ENCODE measurements around the gene ATP5F1E.
"Not testable (repeated sequence)": the region's sequence is repeated elsewhere in the genome, so short reads cannot be mapped to it uniquely, and the experiment has no call there.

Gene ATP5F1E

DNA sequence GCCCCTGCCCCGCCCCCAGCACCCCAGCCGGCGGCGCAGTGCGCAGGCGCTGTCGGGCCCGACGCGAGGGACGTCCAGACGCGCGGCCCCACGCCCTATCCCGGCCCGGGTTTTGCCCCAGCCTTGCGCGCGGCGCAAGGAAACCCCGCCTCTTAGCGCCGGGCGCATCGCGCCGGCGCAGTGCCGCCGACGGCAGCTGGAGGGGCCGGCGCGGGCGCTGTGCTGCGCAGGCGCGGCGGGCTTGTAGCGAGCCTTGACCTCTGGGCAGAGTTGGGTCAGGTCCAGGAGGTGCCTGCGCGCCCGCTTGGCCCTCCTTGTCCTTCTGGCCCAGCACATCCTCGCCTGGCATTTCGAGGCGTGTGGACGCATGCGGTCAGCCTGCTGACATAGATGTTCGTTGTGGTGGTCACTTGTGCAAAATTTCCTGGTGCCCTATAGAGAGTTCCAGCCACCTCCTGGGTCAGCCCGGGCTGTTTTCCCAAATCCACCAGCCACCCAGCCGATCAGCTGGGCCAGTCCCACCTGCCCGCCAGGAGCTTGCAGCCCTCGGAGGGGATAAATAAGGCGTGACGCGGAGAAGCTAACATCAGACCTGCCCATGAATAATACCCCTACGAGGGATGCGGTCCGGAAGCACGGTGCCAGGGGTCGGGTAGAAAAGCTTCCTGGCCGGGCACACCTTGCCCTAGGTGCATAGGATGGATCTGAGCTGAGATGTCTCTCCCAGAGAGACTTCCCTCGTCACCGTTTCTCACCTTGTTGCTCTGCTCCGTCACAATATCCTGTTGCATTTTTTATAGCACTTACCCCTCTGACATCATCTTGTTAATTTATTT, 10.9 kb upstream of the ATP5F1E start:
- DNase-seq (ENCODE audit: low spot score) = peak; percentile 94

- DNase-seq (ENCODE audit: low spot score) = no peak
Observed at GRCh38 chr20:59042151-59042795, 10.1 kb upstream of the ATP5F1E start, which contains the start of gene PRELID3B. Gene PRELID3B, minus strand, starts transcription at chr20:59042786. Its CDS starts 56 bp downstream, at chr20:59042730.

GRCh38 chr20:59041487-59041886, 9.4 kb upstream of the ATP5F1E start:
- DNase-seq (ENCODE audit: low spot score) = not testable (repeated sequence)

DNA sequence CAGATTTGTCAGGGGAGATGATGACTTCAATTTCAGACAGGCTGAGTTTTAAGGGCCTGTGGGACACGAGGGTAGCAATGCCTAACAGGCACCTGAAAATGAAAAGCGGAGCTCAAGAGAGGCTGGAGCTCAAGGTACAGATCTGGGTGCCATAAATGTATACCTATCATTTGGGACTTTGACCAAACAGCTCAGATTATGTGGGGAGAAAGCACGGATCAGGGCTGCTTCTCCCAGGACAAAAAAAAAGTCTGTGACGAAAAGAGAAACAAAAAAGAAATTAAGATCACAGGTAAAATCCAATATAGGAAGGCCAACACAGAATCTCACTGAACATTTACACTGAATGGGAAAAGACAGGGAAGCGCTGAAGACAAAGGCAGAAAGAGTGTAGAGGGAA, 8.5 kb upstream of the ATP5F1E start:
- DNase-seq (ENCODE audit: low spot score) = no peak

DNA sequence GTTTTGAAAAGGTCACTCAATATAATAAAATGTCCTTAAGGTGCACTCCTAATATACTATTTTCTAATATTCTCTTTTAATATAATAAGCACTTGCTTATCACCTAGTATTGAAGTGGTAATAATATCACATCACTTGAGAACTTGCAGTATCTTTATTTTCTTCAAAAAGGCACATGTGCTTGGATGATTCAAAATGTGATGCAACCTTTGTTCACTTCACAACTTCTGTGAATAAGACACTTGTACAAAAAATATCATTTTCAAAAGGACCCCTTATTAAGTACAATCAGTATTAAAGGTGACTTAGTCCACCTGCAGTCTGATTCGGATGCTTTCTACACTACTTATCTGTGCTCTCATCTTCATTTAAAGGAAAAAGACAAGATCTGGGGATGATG, 7.1 kb upstream of the ATP5F1E start:
- DNase-seq (ENCODE audit: low spot score) = no peak

GRCh38 chr20:59037386-59037785, 5.3 kb upstream of the ATP5F1E start:
- DNase-seq (ENCODE audit: low spot score) = no peak

DNA sequence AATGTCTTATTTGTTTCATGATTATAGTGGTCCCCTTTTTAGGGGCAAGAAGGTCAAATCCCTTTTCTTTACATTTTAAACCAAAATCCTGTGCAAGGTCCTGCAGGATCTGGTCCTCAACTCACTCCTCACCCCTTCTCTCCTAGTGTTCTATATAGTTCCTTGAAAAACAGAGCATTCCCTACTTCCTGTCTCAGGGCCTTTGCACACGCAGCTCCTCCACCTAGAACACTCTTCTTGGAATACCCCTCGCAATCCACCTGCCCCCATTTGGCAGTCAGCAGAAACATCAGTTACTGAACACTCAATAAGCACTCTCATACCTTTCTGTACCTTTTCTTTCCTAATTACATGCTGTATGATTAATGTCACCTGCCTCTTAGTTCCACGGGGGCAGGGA, 3.2 kb upstream of the ATP5F1E start:
- no peak for DNase-seq (ENCODE audit: low spot score)

DNA sequence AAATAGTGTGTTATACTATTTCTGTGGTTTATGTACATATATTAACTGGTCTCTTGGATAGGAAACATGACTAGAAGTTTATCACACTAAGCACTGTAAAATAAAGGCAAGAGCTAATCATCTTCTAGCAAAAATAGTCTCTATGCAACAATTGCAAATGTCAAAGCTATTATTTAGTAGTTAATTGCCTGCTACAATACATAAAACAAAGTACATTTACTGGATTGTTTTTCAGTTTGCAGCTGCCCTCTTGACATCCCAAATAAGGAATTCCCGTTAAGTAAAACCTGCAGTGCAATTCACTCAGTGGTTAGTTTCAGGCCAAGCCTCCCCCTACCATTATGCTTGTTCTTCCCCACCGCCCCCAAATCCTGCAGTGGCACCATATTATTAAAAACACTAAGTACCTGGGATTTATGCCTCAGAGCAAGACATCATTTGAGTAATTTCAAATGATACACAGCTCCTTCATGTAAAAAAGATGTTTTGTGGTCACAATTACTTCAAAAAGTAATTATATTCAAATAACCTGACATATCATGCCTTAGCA, 1.6 kb upstream of the ATP5F1E start:
- no peak for DNase-seq (ENCODE audit: low spot score)

DNA sequence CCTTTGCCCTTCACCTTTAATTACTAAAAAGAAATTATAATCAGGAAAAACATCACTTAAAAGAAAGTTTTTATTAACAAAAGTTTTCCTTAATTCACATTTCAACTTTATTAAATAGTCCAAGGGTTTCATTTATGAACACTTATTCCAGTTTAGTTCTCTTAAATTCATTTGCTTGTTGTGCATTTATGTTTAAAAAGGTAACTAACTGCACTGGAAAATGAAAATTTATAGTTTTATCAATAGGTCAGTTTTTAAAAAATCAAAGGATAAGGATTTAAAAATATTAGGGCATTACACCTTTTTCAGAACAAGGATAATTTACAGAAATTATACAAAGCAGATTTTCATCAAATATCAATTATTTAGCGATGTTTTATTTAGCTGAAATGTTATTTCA, 958 bp upstream of the ATP5F1E start:
- no peak for DNase-seq (ENCODE audit: low spot score)

GRCh38 chr20:59032713-59033059, 551 bp upstream of the ATP5F1E start:
- no peak for DNase-seq (ENCODE audit: low spot score)

- DNase-seq (ENCODE audit: low spot score) = no peak
Observed at GRCh38 chr20:59031564-59032022, 542 bp downstream of the ATP5F1E start.

DNA sequence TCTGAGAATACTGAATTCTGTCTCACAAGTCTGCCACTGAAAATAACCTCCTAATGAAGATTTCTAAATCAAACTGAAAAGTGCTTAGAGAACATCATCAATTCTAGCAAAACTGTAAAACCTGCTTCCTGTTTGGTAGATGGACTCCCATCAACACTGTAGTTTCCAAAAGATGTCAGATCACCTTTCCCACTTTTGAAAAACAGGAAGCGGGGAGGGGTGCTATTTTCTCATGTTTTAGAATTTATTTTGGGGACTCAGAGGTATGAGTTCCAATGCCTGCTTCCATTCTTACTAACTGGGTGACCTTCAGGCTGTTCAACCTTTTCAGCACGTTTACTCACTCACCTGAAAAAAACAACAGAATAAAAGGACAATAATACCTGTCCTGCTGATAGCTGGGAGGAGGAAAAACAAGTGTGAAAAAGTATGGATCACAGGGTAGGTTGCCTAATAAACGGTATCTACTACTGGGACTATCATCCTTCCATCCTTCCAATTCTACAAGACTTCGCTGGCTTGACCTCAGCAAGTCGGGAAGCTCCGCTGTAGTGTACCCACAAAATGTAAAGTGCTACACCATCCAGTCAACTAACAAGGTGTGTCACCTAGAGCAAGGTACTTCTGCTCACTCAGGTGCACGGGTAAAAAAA, 1.1 kb downstream of the ATP5F1E start:
- DNase-seq (ENCODE audit: low spot score) = no peak

DNA sequence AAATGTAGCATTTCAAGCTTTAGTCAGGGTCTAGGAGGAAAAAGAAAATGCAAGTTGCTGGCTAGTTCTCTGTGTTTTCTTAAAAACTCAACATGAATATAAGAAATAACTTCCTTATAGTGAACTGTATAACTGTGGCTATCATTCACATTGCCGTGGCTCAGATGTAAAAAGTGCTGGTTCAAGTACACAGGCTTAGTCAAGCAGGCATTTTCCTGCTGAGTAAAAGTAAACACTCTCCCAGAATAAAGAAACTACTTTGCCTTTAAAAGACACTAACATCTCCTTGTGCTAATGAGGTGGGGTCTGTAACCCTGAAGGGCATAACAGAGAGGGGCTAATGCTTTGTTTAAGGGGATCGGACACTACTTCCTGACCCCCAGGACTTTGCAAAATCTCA, 3.3 kb downstream of the ATP5F1E start:
- no peak for DNase-seq (ENCODE audit: low spot score)

GRCh38 chr20:59027741-59028320, 4.3 kb downstream of the ATP5F1E start:
- no peak for DNase-seq (ENCODE audit: low spot score)

- no peak for DNase-seq (ENCODE audit: low spot score)
Observed at GRCh38 chr20:59026904-59027740, 5.0 kb downstream of the ATP5F1E start.

- DNase-seq (ENCODE audit: low spot score) = no peak
Observed at GRCh38 chr20:59025511-59025910, 6.6 kb downstream of the ATP5F1E start.

DNA sequence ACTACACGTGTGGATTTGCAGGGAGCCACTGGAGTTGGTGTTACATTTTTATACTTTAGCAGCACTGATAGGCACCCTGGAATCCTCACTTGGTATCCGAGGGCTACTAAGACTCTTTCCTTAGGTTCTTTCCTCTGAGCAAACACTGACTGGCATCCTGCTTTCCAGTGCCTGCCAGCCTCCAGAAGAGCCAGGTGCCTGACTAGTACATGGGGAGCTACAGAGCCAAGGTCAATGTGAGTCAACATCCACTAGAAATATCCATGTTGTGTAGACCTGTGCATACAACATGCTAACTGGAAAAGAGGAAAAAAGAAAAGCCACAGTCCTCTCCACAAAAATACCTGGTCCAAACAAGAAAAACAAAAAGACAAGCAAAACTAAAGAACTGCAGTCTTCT, 7.0 kb downstream of the ATP5F1E start:
- no peak for DNase-seq (ENCODE audit: low spot score)

GRCh38 chr20:59024111-59024530, 8.0 kb downstream of the ATP5F1E start:
- no peak for DNase-seq (ENCODE audit: low spot score)

DNA sequence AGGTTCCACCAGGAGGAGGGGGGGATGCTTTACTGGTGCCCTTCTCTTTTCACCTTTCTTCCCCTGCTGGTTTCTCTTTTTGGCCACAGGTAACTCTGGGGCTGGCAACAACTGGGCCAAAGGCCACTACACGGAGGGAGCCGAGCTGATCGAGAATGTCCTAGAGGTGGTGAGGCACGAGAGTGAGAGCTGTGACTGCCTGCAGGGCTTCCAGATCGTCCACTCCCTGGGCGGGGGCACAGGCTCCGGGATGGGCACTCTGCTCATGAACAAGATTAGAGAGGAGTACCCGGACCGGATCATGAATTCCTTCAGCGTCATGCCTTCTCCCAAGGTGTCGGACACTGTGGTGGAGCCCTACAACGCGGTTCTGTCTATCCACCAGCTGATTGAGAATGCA, 8.5 kb downstream of the ATP5F1E start:
- no peak for DNase-seq (ENCODE audit: low spot score)

DNA sequence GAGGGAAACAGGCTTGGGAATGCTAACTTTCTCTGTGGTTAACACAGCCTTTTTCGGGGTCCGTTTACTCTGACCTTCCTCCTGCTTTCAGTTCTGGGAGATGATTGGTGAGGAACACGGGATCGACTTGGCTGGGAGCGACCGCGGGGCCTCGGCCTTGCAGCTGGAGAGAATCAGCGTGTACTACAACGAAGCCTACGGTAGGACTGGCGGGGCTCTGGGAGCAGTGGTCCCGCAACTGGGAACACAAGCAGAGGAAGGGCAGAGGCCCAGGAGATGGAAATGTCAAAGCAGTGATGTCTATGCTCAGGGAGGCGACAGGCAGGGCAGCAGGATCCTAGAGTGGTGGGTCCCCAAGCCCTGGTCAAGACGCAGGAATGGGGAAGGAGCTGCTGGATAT, 9.4 kb downstream of the ATP5F1E start:
- no peak for DNase-seq (ENCODE audit: low spot score)

- DNase-seq (ENCODE audit: low spot score) = no peak
Observed at GRCh38 chr20:59020938-59021551, 11.1 kb downstream of the ATP5F1E start.
